ENCODE measurements around the gene USP13.

DNA sequence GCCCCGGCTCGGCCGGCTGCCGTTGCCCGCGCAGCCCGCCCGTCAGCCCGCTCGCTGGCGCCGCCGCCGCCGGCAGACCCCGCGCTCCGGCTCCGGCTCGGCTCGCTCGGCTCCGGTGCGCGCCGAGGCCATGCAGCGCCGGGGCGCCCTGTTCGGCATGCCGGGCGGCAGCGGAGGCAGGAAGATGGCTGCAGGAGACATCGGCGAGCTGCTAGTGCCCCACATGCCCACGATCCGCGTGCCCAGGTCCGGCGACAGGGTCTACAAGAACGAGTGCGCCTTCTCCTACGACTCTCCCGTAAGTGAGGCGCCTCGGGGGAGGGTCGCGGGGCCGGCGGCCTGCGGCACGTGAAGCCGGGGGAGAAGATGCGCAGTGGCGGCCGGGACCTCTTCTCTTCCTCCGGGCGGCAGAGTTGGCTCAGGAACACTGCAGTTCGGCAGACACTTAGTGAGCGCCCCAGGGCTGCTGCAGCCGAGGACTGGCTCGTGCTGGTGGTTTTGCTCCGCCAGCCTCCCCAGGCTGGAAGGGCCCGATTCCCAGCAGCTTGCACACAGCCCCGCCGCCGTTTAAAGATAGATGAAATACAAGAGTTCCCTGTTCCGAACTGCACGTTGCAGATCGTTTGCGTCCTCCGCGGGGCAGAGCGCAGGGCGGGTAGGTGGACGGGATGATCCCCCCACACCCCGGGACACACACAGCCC is 407 bp downstream of the USP13 start:
- peak in 1 of 3 donors; percentile 11 for TF ChIP-seq POLR2AphosphoS5 (IDR thresholded peaks at IDR 0.05)
- TF ChIP-seq POLR2A (IDR thresholded peaks at IDR 0.05): no peak
- TF ChIP-seq, protein P1, sequence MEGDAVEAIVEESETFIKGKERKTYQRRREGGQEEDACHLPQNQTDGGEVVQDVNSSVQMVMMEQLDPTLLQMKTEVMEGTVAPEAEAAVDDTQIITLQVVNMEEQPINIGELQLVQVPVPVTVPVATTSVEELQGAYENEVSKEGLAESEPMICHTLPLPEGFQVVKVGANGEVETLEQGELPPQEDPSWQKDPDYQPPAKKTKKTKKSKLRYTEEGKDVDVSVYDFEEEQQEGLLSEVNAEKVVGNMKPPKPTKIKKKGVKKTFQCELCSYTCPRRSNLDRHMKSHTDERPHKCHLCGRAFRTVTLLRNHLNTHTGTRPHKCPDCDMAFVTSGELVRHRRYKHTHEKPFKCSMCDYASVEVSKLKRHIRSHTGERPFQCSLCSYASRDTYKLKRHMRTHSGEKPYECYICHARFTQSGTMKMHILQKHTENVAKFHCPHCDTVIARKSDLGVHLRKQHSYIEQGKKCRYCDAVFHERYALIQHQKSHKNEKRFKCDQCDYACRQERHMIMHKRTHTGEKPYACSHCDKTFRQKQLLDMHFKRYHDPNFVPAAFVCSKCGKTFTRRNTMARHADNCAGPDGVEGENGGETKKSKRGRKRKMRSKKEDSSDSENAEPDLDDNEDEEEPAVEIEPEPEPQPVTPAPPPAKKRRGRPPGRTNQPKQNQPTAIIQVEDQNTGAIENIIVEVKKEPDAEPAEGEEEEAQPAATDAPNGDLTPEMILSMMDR (IDR thresholded peaks at IDR 0.05): no peak
